HCT116 (cell line): Measurements from ENCODE around the gene TMEM178B. TPM values are rescaled to one million over a fixed set of nuclear protein-coding genes. Genes with fewer than 3 reads are reported as not detected.

ENCODE experiments used
- ATAC-seq: fragments of 200-7000 bp; cut with Tn5 transposase; 2 replicates; pipeline ENCODE4 v1.9.1; 2020; ENCODE audit warnings: mild to moderate bottlenecking, moderate library complexity
- BruUV-seq: library from RNA; stranded (reverse); fragments of 400-500 nt; replicated peaks from 2 replicates; lab custom pipeline; 2021; lab: Mats Ljungman, UMichigan
- CTCF ChIA-PET: fragments of 300-600 bp; sonication (Branson Sonifier 250); formaldehyde crosslinking; loops from one replicate; lab custom pipeline; 2021; ENCODE audit warnings: antibody characterized with exemption; lab: Charles Lee
- POLR2A ChIA-PET: fragments of 300-600, 350-600 bp; sonication (Branson Sonifier 250); formaldehyde crosslinking; loops from one replicate; lab custom pipeline; 2021; ENCODE audit warnings: antibody characterized with exemption; lab: Charles Lee
- RAD21 ChIA-PET, 2 experiments: fragments of 300-600 bp; sonication (Branson Sonifier 250); formaldehyde crosslinking; loops; one replicate each; lab custom pipeline; 2023; ENCODE audit warnings: low total read pairs in 2 of 2; ENCODE audit not compliant: uncharacterized antibody in 2 of 2, unreplicated experiment in 2 of 2, low non-redundant PET in 1 of 2; lab: Charles Lee
- DNase-seq: peaks from one replicate; pipeline ENCODE4 v3.0.0-alpha.2; 2010; ENCODE audit warnings: low read depth, low spot score
- H2AFZ ChIP-seq: fragments of 200-600 bp; shearing (Covaris generic), sonication (generic); 2 replicates; pipeline ENCODE4 v1.6.1; 2017; ENCODE audit warnings: low read depth, mixed run types, mixed read lengths, antibody characterized with exemption, low read length; ENCODE audit not compliant: poor library complexity, severe bottlenecking
- H3K27ac ChIP-seq: 2 replicates; pipeline ENCODE4 v1.5.1; 2012; ENCODE audit warnings: low read depth, low read length
- H3K27me3 ChIP-seq: fragments of 200-600 bp; sonication (generic); 2 replicates; pipeline ENCODE4 v1.6.1; 2016; ENCODE audit warnings: mixed run types, low read length, mixed read lengths; ENCODE audit not compliant: insufficient read depth
- H3K36me3 ChIP-seq, 2 experiments: fragments of 200-500 bp in 1 of 2; fragments of 200-600 bp in 1 of 2; sonication (Bioruptor generic) in 1 of 2; sonication (generic) in 1 of 2; 2 replicates each; pipeline versions ENCODE4 v1.5.1 to v1.6.1; 2014 to 2016; ENCODE audit warnings: low read length in 2 of 2, inconsistent platforms in 1 of 2, mixed read lengths in 1 of 2, mixed run types in 1 of 2; ENCODE audit not compliant: insufficient read depth in 2 of 2, control insufficient read depth in 1 of 2
- H3K4me1 ChIP-seq, 2 experiments: fragments of 200-600 bp in 1 of 2; sonication (generic) in 1 of 2; 2 replicates each; pipeline versions ENCODE4 v1.5.1 to v1.6.1; 2012 to 2017; ENCODE audit warnings: low read length in 2 of 2, inconsistent platforms in 1 of 2, mild to moderate bottlenecking in 1 of 2, mixed read lengths in 1 of 2, mixed run types in 1 of 2, moderate library complexity in 1 of 2; ENCODE audit not compliant: insufficient read depth in 2 of 2, control insufficient read depth in 1 of 2
- H3K4me2 ChIP-seq: fragments of 200-600 bp; sonication (generic); 2 replicates; pipeline ENCODE4 v1.6.1; 2017; ENCODE audit warnings: mixed run types, low read length, mixed read lengths
- H3K4me3 ChIP-seq, 2 experiments: fragments of 200-600 bp in 1 of 2; sonication (generic) in 1 of 2; replicated peaks in 1 of 2; 2 replicates each; pipeline ENCODE4 v1.5.1; 2011 to 2016; ENCODE audit warnings: low read length in 2 of 2, control low read depth in 1 of 2, low read depth in 1 of 2, mild to moderate bottlenecking in 1 of 2, mixed read lengths in 1 of 2, mixed run types in 1 of 2
- H3K79me2 ChIP-seq: fragments of 200-600 bp; sonication (generic); 2 replicates; pipeline ENCODE4 v1.6.1; 2017; ENCODE audit warnings: mild to moderate bottlenecking, mixed run types, low read length, moderate library complexity, mixed read lengths; ENCODE audit not compliant: insufficient read depth
- H3K9ac ChIP-seq: fragments of 200-600 bp; sonication (generic); 2 replicates; pipeline ENCODE4 v1.6.1; 2016; ENCODE audit warnings: low read length, mixed read lengths
- H3K9me2 ChIP-seq: fragments of 200-600 bp; sonication (generic), shearing (Covaris generic); 2 replicates; pipeline ENCODE4 v1.6.1; 2017; ENCODE audit warnings: mixed run types, mild to moderate bottlenecking, moderate library complexity; ENCODE audit not compliant: insufficient read depth
- H3K9me3 ChIP-seq, 2 experiments: fragments of 200-500 bp in 1 of 2; fragments of 200-600 bp in 1 of 2; sonication (Bioruptor generic) in 1 of 2; sonication (generic) in 1 of 2; 2 replicates each; pipeline ENCODE4 v1.6.1; 2014 to 2017; ENCODE audit warnings: low read length in 2 of 2, mixed read lengths in 2 of 2, inconsistent platforms in 1 of 2, low read depth in 1 of 2, mild to moderate bottlenecking in 1 of 2, mixed run types in 1 of 2, moderate library complexity in 1 of 2; ENCODE audit not compliant: control insufficient read depth in 1 of 2, insufficient read depth in 1 of 2
- H4K20me1 ChIP-seq: fragments of 200-600 bp; sonication (generic), shearing (Covaris generic); 2 replicates; pipeline ENCODE4 v1.6.1; 2017; ENCODE audit warnings: mixed run types, mild to moderate bottlenecking, moderate library complexity; ENCODE audit not compliant: insufficient read depth
- ELF1 ChIP-seq: IDR thresholded peaks from 2 replicates; pipeline ENCODE4 v1.6.1; 2012; ENCODE audit warnings: low read depth, borderline replicate concordance
- EZH2 ChIP-seq: fragments of 200-600 bp; sonication (generic); IDR thresholded peaks from 2 replicates; pipeline ENCODE4 v1.6.1; 2017; ENCODE audit warnings: antibody characterized with exemption, mixed run types
- FOSL1 ChIP-seq: IDR thresholded peaks from 2 replicates; pipeline ENCODE4 v1.6.1; 2012; ENCODE audit warnings: low read depth
- RAD21 ChIP-seq: IDR thresholded peaks from 2 replicates; pipeline ENCODE4 v1.6.1; 2012; ENCODE audit warnings: low read depth, mild to moderate bottlenecking
- SP1 ChIP-seq: IDR thresholded peaks from 2 replicates; pipeline ENCODE4 v1.6.1; 2012; ENCODE audit warnings: low read depth
- SRF ChIP-seq: IDR thresholded peaks from 2 replicates; pipeline ENCODE4 v1.6.1; 2012; ENCODE audit warnings: low read depth
- YY1 ChIP-seq: IDR thresholded peaks from 2 replicates; pipeline ENCODE4 v1.6.1; 2011; ENCODE audit warnings: low read length, low read depth, moderate library complexity, mild to moderate bottlenecking; ENCODE audit not compliant: insufficient replicate concordance; ENCODE audit errors: extremely low read depth
- intact Hi-C: fragments of 100-400 bp; cut with micrococcal nuclease; formaldehyde crosslinking; loops from 2 replicates; pipeline ENCODE4 v1.10.0; 2022
- total RNA-seq: library from RNA; stranded (reverse); gene quantifications from one replicate; pipeline ENCODE4 v1.2.1, GENCODE V29; 2021; ENCODE audit not compliant: unreplicated experiment
- TF ChIP-seq, protein P1 (sequence below): IDR thresholded peaks from 2 replicates; pipeline ENCODE4 v1.6.1; 2011; ENCODE audit warnings: mild to moderate bottlenecking, low read length, moderate library complexity; ENCODE audit not compliant: insufficient replicate concordance; ENCODE audit errors: extremely low read depth
- TF ChIP-seq, protein P2 (sequence below): IDR thresholded peaks from 2 replicates; pipeline ENCODE4 v1.6.1; 2012
- TF ChIP-seq, protein P3 (sequence below), 3 experiments: fragments of 200-600 bp in 1 of 3; sonication (generic) in 1 of 3; IDR thresholded peaks in 2 of 3; conservative IDR thresholded peaks in 1 of 3; 2 replicates each; pipeline ENCODE4 v1.5.1; 2012 to 2017; ENCODE audit warnings: low read depth in 2 of 3, low read length in 2 of 3, antibody characterized with exemption in 1 of 3, borderline replicate concordance in 1 of 3, control low read depth in 1 of 3, mild to moderate bottlenecking in 1 of 3, mixed read lengths in 1 of 3, mixed run types in 1 of 3, moderate library complexity in 1 of 3; ENCODE audit not compliant: insufficient read depth in 1 of 3

The TMEM178B gene
- total RNA-seq, 1 experiment from 2014 or later = 0.02 TPM

DNA sequence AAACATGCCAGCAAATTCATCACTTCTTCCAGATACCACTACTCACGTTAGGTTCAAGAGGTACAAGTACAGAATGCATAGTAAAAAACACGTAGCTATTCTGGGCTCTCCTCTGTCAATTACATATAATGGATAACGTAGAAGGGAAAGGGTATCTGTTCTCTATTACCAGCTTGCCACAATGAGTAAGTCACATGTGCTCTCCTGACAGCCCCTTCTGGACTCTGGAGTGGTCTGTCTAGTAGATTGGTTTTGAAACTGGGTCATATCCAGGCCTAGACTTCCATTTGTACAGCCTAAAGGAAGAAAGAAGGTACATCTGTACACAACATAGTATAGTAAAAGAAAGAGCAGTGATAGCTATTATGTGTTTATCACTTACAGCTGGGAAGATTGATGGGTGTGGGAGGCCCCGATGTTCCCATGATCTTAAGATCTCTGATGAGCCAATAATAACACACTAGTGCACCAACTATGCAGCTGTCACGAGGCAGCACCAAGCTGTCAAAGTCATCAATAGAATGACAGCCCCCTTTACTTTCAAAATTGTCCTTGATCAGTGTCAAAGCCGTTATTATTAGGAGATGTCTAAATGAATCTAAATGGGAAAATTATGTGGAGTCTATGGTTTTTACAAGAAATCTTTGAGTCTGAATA is 315.4 kb downstream of the TMEM178B start (continued):
- TF ChIP-seq, protein P1, sequence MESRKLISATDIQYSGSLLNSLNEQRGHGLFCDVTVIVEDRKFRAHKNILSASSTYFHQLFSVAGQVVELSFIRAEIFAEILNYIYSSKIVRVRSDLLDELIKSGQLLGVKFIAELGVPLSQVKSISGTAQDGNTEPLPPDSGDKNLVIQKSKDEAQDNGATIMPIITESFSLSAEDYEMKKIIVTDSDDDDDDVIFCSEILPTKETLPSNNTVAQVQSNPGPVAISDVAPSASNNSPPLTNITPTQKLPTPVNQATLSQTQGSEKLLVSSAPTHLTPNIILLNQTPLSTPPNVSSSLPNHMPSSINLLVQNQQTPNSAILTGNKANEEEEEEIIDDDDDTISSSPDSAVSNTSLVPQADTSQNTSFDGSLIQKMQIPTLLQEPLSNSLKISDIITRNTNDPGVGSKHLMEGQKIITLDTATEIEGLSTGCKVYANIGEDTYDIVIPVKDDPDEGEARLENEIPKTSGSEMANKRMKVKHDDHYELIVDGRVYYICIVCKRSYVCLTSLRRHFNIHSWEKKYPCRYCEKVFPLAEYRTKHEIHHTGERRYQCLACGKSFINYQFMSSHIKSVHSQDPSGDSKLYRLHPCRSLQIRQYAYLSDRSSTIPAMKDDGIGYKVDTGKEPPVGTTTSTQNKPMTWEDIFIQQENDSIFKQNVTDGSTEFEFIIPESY = no peak
- TF ChIP-seq SRF (no peak), SP1 (no peak), FOSL1 (no peak), ELF1 (no peak), YY1 (no peak), RAD21 (no peak)
- TF ChIP-seq, protein P2, sequence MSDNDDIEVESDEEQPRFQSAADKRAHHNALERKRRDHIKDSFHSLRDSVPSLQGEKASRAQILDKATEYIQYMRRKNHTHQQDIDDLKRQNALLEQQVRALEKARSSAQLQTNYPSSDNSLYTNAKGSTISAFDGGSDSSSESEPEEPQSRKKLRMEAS = no peak
- TF ChIP-seq, all 23 proteins: peak for 0

DNA sequence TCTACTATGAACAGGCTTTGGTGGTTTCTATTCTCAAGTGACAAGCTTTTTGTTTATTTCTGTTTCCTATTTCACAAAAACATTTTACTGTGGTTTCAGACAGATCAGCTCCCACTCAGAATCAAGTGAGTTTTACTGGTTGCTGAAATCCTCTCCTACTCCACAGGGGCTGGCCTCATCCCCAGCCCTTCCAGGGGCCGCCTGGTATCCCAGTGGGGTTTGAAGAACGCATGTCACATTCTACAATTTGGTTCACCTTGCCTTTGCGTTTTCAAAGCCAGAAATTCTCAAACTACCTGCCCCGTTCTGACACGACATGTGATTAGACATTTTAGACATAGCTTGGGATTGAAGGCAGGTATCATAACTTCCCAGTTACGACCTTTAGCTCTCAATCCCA is 316.5 kb downstream of the TMEM178B start:
- TF ChIP-seq, protein P3, sequence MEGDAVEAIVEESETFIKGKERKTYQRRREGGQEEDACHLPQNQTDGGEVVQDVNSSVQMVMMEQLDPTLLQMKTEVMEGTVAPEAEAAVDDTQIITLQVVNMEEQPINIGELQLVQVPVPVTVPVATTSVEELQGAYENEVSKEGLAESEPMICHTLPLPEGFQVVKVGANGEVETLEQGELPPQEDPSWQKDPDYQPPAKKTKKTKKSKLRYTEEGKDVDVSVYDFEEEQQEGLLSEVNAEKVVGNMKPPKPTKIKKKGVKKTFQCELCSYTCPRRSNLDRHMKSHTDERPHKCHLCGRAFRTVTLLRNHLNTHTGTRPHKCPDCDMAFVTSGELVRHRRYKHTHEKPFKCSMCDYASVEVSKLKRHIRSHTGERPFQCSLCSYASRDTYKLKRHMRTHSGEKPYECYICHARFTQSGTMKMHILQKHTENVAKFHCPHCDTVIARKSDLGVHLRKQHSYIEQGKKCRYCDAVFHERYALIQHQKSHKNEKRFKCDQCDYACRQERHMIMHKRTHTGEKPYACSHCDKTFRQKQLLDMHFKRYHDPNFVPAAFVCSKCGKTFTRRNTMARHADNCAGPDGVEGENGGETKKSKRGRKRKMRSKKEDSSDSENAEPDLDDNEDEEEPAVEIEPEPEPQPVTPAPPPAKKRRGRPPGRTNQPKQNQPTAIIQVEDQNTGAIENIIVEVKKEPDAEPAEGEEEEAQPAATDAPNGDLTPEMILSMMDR (IDR thresholded peaks at IDR 0.05 in 2 of 3, conservative IDR thresholded peaks at IDR 0.05 in 1 of 3; ENCODE audit: borderline replicate concordance in 1 of 3, insufficient read depth in 1 of 3, low read depth in 2 of 3, low read length in 2 of 3) = no peak
- TF ChIP-seq EZH2 = no peak
- no peak for TF ChIP-seq ELF1
- H3K4me2 ChIP-seq = no peak overlapping the region
- intact Hi-C loops = no loop called here
- H3K4me1 ChIP-seq = no peaks in the 10 kb centered on the region
- ATAC-seq = no peak
- DNase-seq = no peak
- no TSS peak for BruUV-seq
- no peaks in the 10 kb centered on the region for H4K20me1 ChIP-seq
- no peaks in the 10 kb centered on the region for H3K9me3 ChIP-seq
- H3K4me3 ChIP-seq = no peak overlapping the region
- H3K9ac ChIP-seq = no peak overlapping the region
- H3K9me2 ChIP-seq = no peaks in the 10 kb centered on the region
- H3K27me3 ChIP-seq = peaks cover 62% of the 10 kb centered on the region
- RAD21 ChIA-PET = no interaction called here
- H2AFZ ChIP-seq = no peak overlapping the region
- CTCF ChIA-PET = no interaction called here
- POLR2A ChIA-PET = no interaction called here
- H3K79me2 ChIP-seq = no peaks in the 10 kb centered on the region
- no peak overlapping the region for H3K27ac ChIP-seq
- H3K36me3 ChIP-seq = no peaks in the 10 kb centered on the region
